ENCODE data around the gene INSYN2B.

GRCh38 chr5:170021506-170021905, 41.2 kb upstream of the INSYN2B start:
- TF ChIP-seq, protein P1, sequence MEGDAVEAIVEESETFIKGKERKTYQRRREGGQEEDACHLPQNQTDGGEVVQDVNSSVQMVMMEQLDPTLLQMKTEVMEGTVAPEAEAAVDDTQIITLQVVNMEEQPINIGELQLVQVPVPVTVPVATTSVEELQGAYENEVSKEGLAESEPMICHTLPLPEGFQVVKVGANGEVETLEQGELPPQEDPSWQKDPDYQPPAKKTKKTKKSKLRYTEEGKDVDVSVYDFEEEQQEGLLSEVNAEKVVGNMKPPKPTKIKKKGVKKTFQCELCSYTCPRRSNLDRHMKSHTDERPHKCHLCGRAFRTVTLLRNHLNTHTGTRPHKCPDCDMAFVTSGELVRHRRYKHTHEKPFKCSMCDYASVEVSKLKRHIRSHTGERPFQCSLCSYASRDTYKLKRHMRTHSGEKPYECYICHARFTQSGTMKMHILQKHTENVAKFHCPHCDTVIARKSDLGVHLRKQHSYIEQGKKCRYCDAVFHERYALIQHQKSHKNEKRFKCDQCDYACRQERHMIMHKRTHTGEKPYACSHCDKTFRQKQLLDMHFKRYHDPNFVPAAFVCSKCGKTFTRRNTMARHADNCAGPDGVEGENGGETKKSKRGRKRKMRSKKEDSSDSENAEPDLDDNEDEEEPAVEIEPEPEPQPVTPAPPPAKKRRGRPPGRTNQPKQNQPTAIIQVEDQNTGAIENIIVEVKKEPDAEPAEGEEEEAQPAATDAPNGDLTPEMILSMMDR (IDR thresholded peaks at IDR 0.05; ENCODE audit: borderline replicate concordance, extremely low read depth, low read length, poor library complexity, severe bottlenecking), result no peak
- TF ChIP-seq EZH2 (IDR thresholded peaks at IDR 0.05; ENCODE audit: borderline replicate concordance, low read depth, low read length, severe bottlenecking), result no peak

Measured in DND-41 (cell line).